ENCODE data around the gene NDUFS6.

- TF ChIP-seq, protein P1, sequence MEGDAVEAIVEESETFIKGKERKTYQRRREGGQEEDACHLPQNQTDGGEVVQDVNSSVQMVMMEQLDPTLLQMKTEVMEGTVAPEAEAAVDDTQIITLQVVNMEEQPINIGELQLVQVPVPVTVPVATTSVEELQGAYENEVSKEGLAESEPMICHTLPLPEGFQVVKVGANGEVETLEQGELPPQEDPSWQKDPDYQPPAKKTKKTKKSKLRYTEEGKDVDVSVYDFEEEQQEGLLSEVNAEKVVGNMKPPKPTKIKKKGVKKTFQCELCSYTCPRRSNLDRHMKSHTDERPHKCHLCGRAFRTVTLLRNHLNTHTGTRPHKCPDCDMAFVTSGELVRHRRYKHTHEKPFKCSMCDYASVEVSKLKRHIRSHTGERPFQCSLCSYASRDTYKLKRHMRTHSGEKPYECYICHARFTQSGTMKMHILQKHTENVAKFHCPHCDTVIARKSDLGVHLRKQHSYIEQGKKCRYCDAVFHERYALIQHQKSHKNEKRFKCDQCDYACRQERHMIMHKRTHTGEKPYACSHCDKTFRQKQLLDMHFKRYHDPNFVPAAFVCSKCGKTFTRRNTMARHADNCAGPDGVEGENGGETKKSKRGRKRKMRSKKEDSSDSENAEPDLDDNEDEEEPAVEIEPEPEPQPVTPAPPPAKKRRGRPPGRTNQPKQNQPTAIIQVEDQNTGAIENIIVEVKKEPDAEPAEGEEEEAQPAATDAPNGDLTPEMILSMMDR (conservative IDR thresholded peaks at IDR 0.05), result no peak
- TF ChIP-seq ZFX (IDR thresholded peaks at IDR 0.05), result no peak
Observed at GRCh38 chr5:1820926-1821325, 19.7 kb downstream of the NDUFS6 start.
